ENCODE measurements around the gene ZNF385B.

ZNF385B gene

DNA sequence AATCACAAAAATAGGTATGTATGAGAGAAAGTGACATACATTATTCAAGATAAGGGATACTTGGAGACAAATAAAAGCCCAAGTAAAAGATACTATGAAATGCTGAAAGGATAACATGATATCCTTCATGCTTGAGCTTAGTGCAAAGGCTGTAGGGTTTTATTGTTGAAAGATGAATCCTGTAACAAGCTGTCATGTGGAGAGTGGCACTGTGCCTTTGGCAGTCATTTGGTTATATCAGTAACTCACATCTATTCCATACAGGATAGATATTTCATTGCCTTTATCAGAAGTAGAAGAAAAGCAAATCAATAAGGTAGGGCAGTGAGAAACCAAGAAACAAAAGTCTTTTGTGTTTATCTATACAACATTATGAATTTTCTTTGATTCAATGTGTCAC, 211.0 kb downstream of the ZNF385B start:
- in situ Hi-C loops (cut with MboI; ENCODE audit: low pct_unique_long_range_greater_than_20kb, low sequenced_read_pairs, unreplicated experiment), result no loop called here
- TF ChIP-seq, protein P1, sequence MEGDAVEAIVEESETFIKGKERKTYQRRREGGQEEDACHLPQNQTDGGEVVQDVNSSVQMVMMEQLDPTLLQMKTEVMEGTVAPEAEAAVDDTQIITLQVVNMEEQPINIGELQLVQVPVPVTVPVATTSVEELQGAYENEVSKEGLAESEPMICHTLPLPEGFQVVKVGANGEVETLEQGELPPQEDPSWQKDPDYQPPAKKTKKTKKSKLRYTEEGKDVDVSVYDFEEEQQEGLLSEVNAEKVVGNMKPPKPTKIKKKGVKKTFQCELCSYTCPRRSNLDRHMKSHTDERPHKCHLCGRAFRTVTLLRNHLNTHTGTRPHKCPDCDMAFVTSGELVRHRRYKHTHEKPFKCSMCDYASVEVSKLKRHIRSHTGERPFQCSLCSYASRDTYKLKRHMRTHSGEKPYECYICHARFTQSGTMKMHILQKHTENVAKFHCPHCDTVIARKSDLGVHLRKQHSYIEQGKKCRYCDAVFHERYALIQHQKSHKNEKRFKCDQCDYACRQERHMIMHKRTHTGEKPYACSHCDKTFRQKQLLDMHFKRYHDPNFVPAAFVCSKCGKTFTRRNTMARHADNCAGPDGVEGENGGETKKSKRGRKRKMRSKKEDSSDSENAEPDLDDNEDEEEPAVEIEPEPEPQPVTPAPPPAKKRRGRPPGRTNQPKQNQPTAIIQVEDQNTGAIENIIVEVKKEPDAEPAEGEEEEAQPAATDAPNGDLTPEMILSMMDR (IDR thresholded peaks at IDR 0.05; ENCODE audit: extremely low read depth, insufficient read depth, missing control alignments), result no peak
- DNase-seq (ENCODE audit: low spot score), result no peak

DNA sequence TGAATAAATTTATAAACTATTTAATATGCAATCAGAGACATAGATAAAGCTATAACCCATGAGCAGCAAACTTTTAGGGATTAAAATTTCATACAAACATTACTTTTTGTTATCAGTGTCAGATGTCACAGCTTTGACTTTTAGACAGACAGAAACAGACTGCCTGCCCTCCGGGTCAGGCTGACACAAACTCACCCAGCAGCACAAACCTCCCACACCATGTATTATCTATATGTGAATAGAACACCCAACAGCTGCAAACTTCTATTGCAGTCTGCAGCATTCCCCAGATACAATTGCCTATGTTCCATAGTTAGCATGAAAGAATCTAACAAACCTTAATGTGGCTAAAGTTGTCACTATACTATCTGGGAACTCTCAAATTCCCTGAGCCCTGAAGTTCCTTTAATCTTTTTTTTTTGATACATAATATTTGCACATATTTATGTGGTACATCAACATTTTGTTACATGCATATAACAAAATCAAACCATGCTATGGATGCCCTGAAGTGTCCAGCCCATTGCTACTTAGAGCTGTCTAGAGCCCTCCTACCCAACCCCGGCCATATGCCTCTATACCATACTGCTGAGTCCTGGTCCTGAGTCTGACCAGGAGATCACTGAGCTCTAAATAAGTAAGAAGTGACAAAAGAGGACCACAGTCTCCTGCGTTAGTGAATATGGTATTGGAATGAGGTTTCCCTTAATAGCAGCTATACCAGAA, 214.4 kb downstream of the ZNF385B start:
- DNase-seq (ENCODE audit: low spot score), result no peak
- in situ Hi-C loops (cut with MboI; ENCODE audit: low pct_unique_long_range_greater_than_20kb, low sequenced_read_pairs, unreplicated experiment), result no loop called here
- TF ChIP-seq, protein P1 (IDR thresholded peaks at IDR 0.05; ENCODE audit: extremely low read depth, insufficient read depth, missing control alignments), result no peak

DNA sequence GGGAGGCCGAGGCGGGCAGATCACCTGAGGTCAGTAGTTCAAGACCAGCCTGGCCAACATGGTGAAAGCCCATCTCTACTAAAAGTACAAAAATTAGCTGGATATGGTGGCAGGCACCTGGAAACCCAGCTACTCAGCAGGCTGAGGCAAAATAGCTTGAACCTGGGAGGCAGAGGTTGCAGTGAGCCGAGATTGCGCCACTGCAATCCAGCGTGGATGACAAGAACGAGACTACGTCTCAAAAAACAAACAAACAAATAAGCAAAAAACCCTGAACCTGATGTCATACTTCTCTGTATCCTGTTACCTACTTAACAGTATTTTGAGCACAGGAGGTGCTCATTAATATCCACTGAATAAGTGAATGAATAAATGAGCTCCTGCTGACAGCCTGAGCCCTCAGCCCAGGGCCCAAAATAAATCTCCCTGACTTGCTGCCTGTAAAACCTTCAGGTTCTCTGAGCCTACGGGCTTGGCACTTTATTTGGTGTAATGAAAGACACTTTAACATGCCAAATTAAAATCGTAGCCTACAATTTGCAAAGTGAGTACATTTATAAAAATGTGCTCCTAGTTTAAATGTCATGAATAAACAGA, 215.1 kb downstream of the ZNF385B start:
- no peak for DNase-seq (ENCODE audit: low spot score)
- in situ Hi-C loops (cut with MboI; ENCODE audit: low pct_unique_long_range_greater_than_20kb, low sequenced_read_pairs, unreplicated experiment), result no loop called here
- TF ChIP-seq, protein P1 (IDR thresholded peaks at IDR 0.05; ENCODE audit: extremely low read depth, insufficient read depth, missing control alignments), result no peak

DNA sequence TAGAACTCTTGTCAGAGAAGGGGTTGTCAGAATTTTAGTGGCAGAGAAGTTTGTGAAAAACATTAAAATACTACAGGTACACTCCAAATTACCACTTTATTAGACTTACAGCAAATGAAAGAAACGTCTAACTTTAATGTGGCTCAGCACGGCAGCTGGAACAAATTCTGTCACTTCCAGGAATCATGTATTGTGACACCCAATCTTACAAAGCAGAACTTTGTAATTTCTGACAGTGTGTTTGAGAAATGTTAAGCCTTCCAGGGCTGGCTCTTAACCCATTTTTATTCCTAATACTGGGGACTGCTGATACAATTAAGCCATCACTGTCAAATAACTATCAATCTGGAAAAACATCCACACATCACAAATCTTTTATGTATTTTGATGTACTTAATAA, 216.4 kb downstream of the ZNF385B start:
- DNase-seq (ENCODE audit: low spot score), result no peak
- TF ChIP-seq, protein P1 (IDR thresholded peaks at IDR 0.05; ENCODE audit: extremely low read depth, insufficient read depth, missing control alignments), result no peak
- in situ Hi-C loops (cut with MboI; ENCODE audit: low pct_unique_long_range_greater_than_20kb, low sequenced_read_pairs, unreplicated experiment), result no loop called here

DNA sequence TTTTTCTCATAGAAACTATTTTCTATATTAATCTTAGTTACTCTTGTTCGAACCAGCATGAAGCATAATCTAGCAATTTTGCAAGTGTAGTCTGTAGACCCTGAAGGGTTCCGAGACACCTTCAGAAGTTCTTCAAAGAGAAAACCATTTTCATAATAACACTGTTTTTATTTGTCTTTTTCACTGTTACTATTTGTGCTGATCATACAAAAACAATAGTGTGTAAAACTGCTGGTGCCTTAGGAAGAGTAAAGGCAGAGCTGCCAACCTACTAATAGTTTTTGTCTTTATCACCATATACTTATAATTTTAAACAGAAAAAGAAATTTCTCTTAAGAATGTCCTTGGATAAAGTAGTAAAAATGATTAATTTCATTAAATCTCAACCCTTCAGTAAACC, 218.9 kb downstream of the ZNF385B start:
- TF ChIP-seq, protein P1 (IDR thresholded peaks at IDR 0.05; ENCODE audit: extremely low read depth, insufficient read depth, missing control alignments), result no peak

DNA sequence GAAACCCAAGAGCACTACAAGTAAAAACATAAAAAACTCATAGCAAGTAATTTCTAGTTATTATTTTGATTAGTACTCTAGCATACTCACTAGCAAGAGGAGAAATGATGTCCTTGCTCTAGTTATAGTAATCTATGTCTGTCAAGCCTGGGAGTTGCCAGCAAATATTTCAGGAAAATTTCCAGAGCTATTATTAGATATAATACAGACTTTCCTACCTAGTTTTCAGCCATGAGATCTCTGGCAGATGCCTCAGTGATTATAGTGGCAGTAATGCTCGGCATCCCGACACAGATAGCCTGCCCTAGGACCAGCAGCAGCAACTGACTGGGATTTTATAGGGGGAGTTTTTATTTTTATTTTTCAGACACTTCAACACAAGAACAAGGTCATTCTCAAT, 224.4 kb downstream of the ZNF385B start:
- in situ Hi-C loops (cut with MboI; ENCODE audit: low pct_unique_long_range_greater_than_20kb, low sequenced_read_pairs, unreplicated experiment), result no loop called here
- no peak for DNase-seq (ENCODE audit: low spot score)
- TF ChIP-seq, protein P1 (IDR thresholded peaks at IDR 0.05; ENCODE audit: extremely low read depth, insufficient read depth, missing control alignments), result no peak

More for the DNA sequence above, 218.9 kb downstream of the ZNF385B start:
- no peak for DNase-seq (ENCODE audit: low spot score)
- in situ Hi-C loops (cut with MboI; ENCODE audit: low pct_unique_long_range_greater_than_20kb, low sequenced_read_pairs, unreplicated experiment), result no loop called here
